GM23248 (cell line): ENCODE results near the gene PPA2.

Experiments used
- EZH2 ChIP-seq: fragments of 200-600 bp; sonication (generic); IDR thresholded peaks from 2 replicates; pipeline ENCODE4 v1.6.1; 2018; ENCODE audit warnings: antibody characterized with exemption, mild to moderate bottlenecking; ENCODE audit not compliant: insufficient read depth, poor library complexity, severe bottlenecking
- EZH2phosphoT487 ChIP-seq: fragments of 200-600 bp; sonication (generic); IDR thresholded peaks from 2 replicates; pipeline ENCODE4 v1.6.1; 2018; ENCODE audit warnings: antibody characterized with exemption, moderate library complexity, mild to moderate bottlenecking, low read depth; ENCODE audit not compliant: insufficient read depth

DNA sequence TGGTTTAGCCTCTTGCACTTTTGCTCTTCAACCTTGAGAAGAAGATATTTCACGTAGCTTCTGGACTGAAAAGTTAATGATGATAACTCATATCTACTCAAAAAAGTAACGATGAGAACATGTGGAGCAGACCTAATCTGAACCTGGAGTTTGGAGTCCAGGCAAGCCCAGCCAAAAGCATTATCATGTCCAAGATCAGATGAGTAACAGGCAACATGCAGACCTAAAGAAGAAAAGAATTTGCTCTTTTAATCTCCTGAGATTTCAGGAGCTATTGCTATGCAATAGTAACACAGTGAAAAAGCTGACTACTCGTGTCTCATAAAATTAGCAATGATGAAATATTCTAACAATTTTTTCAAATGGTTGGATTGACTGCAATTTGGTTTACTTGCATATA, 21.8 kb upstream of the PPA2 start:
- TF ChIP-seq EZH2phosphoT487 (no peak), EZH2 (no peak)
